Measurements from ENCODE around the gene TMBIM4.

- TF ChIP-seq CTCF (IDR thresholded peaks at IDR 0.05) (no peak), POLR2A (IDR thresholded peaks at IDR 0.05) (no peak)
Measured at GRCh38 chr12:66140731-66141130, 29.1 kb downstream of the TMBIM4 start.

Data from lower leg skin (tissue), 3 donors.